Astrocyte (in vitro differentiated cells and primary cell): ENCODE results near the gene ST6GALNAC3.

Experiments
- CTCF ChIP-seq: IDR thresholded peaks from 2 replicates; pipeline ENCODE4 v1.5.1; 2011; ENCODE audit warnings: low read depth, mild to moderate bottlenecking, inconsistent platforms, low read length, moderate library complexity; ENCODE audit not compliant: insufficient read depth
- EZH2 ChIP-seq: IDR thresholded peaks from 2 replicates; pipeline ENCODE4 v1.6.1; 2012; ENCODE audit warnings: mild to moderate bottlenecking, low read length, inconsistent platforms; ENCODE audit not compliant: insufficient read depth

- TF ChIP-seq CTCF (no peak), EZH2 (no peak)
These were observed 192.2 kb downstream of the ST6GALNAC3 start for GRCh38 chr1:76266762-76267161.
